Subcutaneous adipose tissue (tissue), 4 donors: ENCODE measurements around the gene GAN. TPM values are rescaled to one million over a fixed set of nuclear protein-coding genes. Genes with fewer than 3 reads are reported as not detected.

ENCODE experiments used
- CTCF ChIP-seq: fragments of 450-650 bp; IDR thresholded peaks from one replicate; pipeline ENCODE4 v1.5.1; 2016; ENCODE audit warnings: low read depth, mild to moderate bottlenecking, control low read depth, antibody characterized with exemption, moderate library complexity
- total RNA-seq, 4 donors: library from RNA; depleted of rRNA; stranded (reverse); fragments of >200 nt; gene quantifications; one replicate each; pipeline ENCODE4 v1.1.0, GENCODE V29; 2016

The GAN gene
- total RNA-seq, 4 donors from 2014 or later = 7.5 to 9.5 (median 9.4) TPM

DNA sequence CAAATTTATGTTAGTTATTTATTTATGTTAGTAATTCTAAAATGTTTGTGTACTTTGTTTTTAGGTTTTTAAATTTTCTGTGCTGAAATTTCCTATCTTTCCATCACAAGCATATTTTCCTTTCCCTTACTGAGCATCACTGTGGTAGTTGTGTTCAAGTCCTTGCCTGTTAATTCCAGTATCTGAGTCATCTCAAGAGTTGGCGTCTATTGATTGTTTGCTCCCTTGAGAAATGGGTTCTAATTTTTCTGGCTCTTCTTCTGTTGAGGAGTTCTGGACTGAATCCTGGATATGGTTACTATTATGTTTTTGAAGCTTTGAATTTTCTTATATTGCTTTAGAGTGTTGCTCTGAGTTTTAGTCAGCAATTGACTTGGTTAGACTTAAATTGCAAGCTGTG is 56.3 kb downstream of the GAN start:
- no peak for TF ChIP-seq CTCF

DNA sequence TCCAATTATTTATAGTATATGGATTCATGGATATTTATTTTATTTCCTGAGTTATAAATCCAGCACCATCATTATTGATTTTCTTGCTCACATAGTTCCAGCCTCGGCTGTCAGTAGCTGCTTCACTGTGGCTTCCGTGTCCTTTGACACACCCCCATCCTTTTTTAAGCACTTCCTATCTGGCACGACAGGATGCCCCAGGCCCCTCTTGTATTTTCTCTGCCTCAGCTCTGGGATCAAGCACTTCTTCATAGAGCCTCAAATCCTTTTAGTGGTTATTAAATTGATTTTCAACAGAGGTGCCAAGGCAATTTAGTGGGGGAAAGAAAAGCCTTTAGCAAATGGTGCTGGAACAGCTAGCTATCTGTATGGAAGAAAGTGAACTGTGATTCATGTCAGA is 59.8 kb downstream of the GAN start:
- TF ChIP-seq CTCF = no peak

GRCh38 chr16:81376880-81377279 is 62.1 kb downstream of the GAN start:
- TF ChIP-seq CTCF = no peak

DNA sequence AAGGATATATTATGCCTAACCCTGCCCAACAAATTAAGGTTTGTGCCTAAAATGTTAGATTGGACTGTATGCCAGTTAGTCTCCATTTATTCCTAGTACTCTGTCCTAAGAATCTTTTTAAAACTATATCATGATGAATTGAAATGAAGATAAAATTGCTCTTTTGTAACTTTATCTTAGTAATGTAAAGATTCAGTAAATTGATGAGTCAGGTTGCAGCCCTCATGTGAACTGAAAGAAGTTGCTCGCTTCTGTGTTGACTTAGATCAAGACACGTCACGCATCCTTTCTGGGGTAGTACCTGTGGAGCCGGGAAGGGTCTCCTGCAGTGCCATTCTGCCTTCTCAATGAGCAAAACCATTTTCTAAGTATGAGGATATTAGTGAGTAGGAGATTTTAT is 63.3 kb downstream of the GAN start:
- no peak for TF ChIP-seq CTCF

GRCh38 chr16:81380932-81381331 is 66.2 kb downstream of the GAN start:
- TF ChIP-seq CTCF = no peak

DNA sequence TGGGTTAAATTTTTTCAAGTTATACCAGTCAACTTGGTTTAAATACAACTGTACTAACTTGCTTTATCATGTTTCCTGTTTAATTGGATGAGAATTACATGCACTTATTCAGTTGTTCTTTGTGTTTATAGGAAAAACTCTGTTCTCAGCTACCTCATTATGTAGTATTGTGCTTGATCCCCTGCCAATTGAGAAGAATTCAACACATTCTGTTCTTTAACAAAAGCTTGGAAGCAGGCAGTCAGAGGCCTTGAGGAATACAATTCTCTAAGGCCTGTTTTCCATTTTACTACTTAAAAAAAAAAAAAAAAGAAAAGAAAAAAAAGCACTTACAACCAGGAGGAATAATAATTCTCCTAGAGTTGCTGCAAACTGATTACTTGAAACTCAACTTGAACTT is 69.2 kb downstream of the GAN start:
- no peak for TF ChIP-seq CTCF

DNA sequence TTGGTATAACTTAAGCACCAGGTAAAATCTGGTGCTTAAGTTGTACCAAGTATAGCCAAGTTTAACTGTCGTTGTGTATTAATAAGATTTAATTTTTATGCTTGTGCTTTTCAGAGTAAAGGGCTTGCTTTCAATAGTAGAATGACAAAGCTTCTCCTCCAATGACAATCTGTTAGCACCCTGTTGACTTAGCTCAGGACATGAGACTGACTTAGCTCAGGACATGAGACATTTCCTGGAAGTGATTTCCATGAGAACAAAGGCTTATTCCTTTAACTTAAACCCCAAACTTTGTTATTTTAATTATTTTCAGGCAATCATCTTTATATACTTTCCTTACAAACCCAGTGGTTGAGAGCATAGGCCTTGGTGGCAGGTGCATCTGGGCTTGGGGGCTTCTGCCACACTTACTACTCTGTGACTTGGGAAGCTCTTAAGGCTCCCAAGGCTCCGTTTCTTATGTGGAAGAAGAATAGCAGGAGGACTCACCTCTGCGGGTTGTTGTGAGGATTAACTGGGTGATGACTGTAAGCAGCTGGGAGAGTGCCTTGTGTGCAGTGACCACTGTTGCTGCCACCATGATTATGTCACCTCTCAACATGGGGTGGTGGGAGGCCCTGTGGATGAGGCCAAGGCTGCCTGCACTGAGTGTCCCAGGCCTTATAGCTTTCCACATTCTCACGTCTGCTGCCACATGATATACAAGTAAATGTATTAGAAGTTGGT is 70.4 kb downstream of the GAN start:
- TF ChIP-seq CTCF = no peak
